OCI-LY3 (cell line): Measurements from ENCODE around the gene MACROD1.

Source experiments
- H2AFZ ChIP-seq: fragments of 200-600, 300-600 bp; shearing (Covaris generic); 2 replicates; pipeline ENCODE4 v1.6.0; 2014; ENCODE audit warnings: antibody characterized with exemption, low read depth, low read length
- H3K27ac ChIP-seq: fragments of 200-600, 300-600 bp; sonication (generic); 2 replicates; pipeline ENCODE4 v1.5.1; 2014; ENCODE audit warnings: mild to moderate bottlenecking, low read length, moderate library complexity, mixed read lengths
- H3K27me3 ChIP-seq: fragments of 200-600, 300-600 bp; sonication (generic); 2 replicates; pipeline ENCODE4 v1.6.1; 2014; ENCODE audit warnings: low read depth, low read length, mixed read lengths
- H3K36me3 ChIP-seq: fragments of 200-600, 300-600 bp; sonication (generic); replicated peaks from 2 replicates; pipeline ENCODE3; 2014; ENCODE audit warnings: low read depth, low read length, mixed read lengths
- H3K4me1 ChIP-seq: fragments of 300-600, 200-600 bp; sonication (generic); 2 replicates; pipeline ENCODE4 v1.6.1; 2014; ENCODE audit warnings: low read length, mixed read lengths
- H3K4me2 ChIP-seq: fragments of 200-600, 300-600 bp; sonication (generic); 2 replicates; pipeline ENCODE4 v1.6.1; 2014; ENCODE audit warnings: low read length, mixed read lengths
- H3K4me3 ChIP-seq: fragments of 300-600, 200-600 bp; sonication (generic); 2 replicates; pipeline ENCODE4 v1.5.1; 2014; ENCODE audit warnings: antibody characterized with exemption, mild to moderate bottlenecking, low read length, moderate library complexity
- H3K79me2 ChIP-seq: fragments of 300-600, 200-600 bp; shearing (Covaris generic); 2 replicates; pipeline ENCODE4 v1.6.1; 2014; ENCODE audit warnings: mild to moderate bottlenecking, low read length, mixed read lengths
- H3K9ac ChIP-seq: fragments of 300-600, 200-600 bp; shearing (Covaris generic); 2 replicates; pipeline ENCODE4 v1.6.0; 2014; ENCODE audit warnings: mild to moderate bottlenecking, low read length, moderate library complexity
- H3K9me3 ChIP-seq: fragments of 200-600, 300-600 bp; shearing (Covaris generic); 2 replicates; pipeline ENCODE4 v1.6.1; 2014; ENCODE audit warnings: low read length, mixed read lengths; ENCODE audit not compliant: insufficient read depth
- H4K20me1 ChIP-seq: fragments of 200-600, 300-600 bp; sonication (generic); 2 replicates; pipeline ENCODE4 v1.6.1; 2016; ENCODE audit warnings: low read length, mixed read lengths; ENCODE audit not compliant: insufficient read depth
- CTCF ChIP-seq: fragments of 200-600, 300-600 bp; sonication (generic); IDR thresholded peaks from 2 replicates; pipeline ENCODE4 v1.5.1; 2014; ENCODE audit warnings: antibody characterized with exemption, low read length, low read depth
- EZH2phosphoT487 ChIP-seq: fragments of 200-600 bp; shearing (Covaris generic); IDR thresholded peaks from 2 replicates; pipeline ENCODE4 v1.6.1; 2018; ENCODE audit warnings: antibody characterized with exemption, mixed run types, low read depth

The MACROD1 gene

GRCh38 chr11:64000026-64000739, 165.7 kb downstream of the MACROD1 start:
- Histone ChIP-seq H3K79me2 (no peaks in the 10 kb centered on the region), H3K27ac (no peak overlapping the region), H2AFZ (no peak overlapping the region), H4K20me1 (peaks cover 28% of the 10 kb centered on the region), H3K9me3 (no peaks in the 10 kb centered on the region), H3K4me2 (peak overlapping the region; percentile 62), H3K27me3 (no peaks in the 10 kb centered on the region), H3K9ac (peak overlapping the region; percentile 34; the same call in 1 of the 2 replicates), H3K4me1 (peaks cover 8% of the 10 kb centered on the region; the same call in 1 of the 2 replicates), H3K4me3 (peak overlapping the region; percentile 71), H3K36me3 (peaks cover 23% of the 10 kb centered on the region)
- peak; percentile 71 for TF ChIP-seq CTCF
- TF ChIP-seq EZH2phosphoT487 = no peak

GRCh38 chr11:63999349-64000025, 166.4 kb downstream of the MACROD1 start:
- no peak for TF ChIP-seq EZH2phosphoT487
- no peak for TF ChIP-seq CTCF
- no peaks in the 10 kb centered on the region for H3K9me3 ChIP-seq
- H3K27ac ChIP-seq = no peak overlapping the region
- H3K36me3 ChIP-seq = peaks cover 25% of the 10 kb centered on the region
- peaks cover 30% of the 10 kb centered on the region for H4K20me1 ChIP-seq
- H3K79me2 ChIP-seq = no peaks in the 10 kb centered on the region
- no peak overlapping the region for H2AFZ ChIP-seq
- H3K9ac ChIP-seq = no peak overlapping the region
- H3K4me3 ChIP-seq = no peak overlapping the region
- H3K4me2 ChIP-seq = peak overlapping the region; percentile 62; the same call in 1 of the 2 replicates
- peaks cover 8% of the 10 kb centered on the region; the same call in 1 of the 2 replicates for H3K4me1 ChIP-seq
- H3K27me3 ChIP-seq = no peaks in the 10 kb centered on the region

- no peak overlapping the region for H3K4me2 ChIP-seq
- H3K4me3 ChIP-seq = no peak overlapping the region
These were observed 167.2 kb downstream of the MACROD1 start for GRCh38 chr11:63998558-63999348.

More at GRCh38 chr11:63998558-63999348, 167.2 kb downstream of the MACROD1 start:
- Histone ChIP-seq H3K4me1 (peaks cover 8% of the 10 kb centered on the region; the same call in 1 of the 2 replicates), H3K9ac (no peak overlapping the region), H4K20me1 (peaks cover 32% of the 10 kb centered on the region), H3K36me3 (peaks cover 27% of the 10 kb centered on the region), H3K27me3 (no peaks in the 10 kb centered on the region), H3K79me2 (peaks cover 4% of the 10 kb centered on the region; the same call in 1 of the 2 replicates), H3K9me3 (no peaks in the 10 kb centered on the region), H3K27ac (no peak overlapping the region), H2AFZ (no peak overlapping the region)
- no peak for TF ChIP-seq EZH2phosphoT487
- no peak for TF ChIP-seq CTCF
